Measurements from ENCODE around the gene COPS6.

- TF ChIP-seq CTCF (IDR thresholded peaks at IDR 0.05; ENCODE audit: low read length) (no peak), EZH2 (optimal IDR thresholded peaks at IDR 0.05; ENCODE audit: low read depth, low read length) (no peak)
Observed at GRCh38 chr7:100107890-100108289, 19.1 kb downstream of the COPS6 start.

All from MM.1S (cell line).